ENCODE measurements around the gene APOL4. TPM values are rescaled to one million over a fixed set of nuclear protein-coding genes. Genes with fewer than 3 reads are reported as not detected.

APOL4 gene
- total RNA-seq, 6 donors from 2014 or later: 5.4 to 24.7 (median 10.2) TPM

DNA sequence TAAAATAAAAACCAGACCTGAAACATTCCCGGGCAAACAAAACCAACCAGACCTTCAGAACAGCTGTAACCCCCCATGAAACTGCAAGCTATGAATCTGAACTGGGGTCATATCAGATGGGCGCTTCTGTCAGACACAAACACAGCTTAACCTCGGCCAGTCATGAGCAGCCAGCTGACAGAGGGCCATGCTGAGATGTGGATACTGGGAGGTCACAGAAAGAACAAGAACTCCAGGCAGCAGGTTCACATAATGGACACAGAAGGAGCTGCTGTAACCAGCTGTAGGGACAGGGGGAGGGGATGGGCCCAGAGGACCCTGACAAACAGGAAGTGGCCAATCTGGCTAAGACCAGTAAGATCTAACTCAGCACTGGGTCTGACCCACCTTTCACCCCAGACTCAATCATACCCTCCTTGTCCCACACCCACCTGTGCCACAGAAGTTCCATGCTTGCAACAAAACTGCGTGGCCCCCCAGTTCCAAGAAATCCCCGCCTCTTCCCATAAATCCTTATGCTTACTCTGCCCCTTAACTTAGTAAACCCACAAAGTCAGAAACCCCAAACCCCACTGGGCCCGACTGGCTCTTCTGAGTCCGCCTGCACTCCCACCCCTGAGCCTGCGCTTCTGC is 4.0 kb downstream of the APOL4 start:
- TF ChIP-seq EP300 (IDR thresholded peaks at IDR 0.05) (no peak), POLR2AphosphoS5 (IDR thresholded peaks at IDR 0.05) (no peak), POLR2A (IDR thresholded peaks at IDR 0.05) (no peak)
- TF ChIP-seq, protein P1, sequence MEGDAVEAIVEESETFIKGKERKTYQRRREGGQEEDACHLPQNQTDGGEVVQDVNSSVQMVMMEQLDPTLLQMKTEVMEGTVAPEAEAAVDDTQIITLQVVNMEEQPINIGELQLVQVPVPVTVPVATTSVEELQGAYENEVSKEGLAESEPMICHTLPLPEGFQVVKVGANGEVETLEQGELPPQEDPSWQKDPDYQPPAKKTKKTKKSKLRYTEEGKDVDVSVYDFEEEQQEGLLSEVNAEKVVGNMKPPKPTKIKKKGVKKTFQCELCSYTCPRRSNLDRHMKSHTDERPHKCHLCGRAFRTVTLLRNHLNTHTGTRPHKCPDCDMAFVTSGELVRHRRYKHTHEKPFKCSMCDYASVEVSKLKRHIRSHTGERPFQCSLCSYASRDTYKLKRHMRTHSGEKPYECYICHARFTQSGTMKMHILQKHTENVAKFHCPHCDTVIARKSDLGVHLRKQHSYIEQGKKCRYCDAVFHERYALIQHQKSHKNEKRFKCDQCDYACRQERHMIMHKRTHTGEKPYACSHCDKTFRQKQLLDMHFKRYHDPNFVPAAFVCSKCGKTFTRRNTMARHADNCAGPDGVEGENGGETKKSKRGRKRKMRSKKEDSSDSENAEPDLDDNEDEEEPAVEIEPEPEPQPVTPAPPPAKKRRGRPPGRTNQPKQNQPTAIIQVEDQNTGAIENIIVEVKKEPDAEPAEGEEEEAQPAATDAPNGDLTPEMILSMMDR (IDR thresholded peaks at IDR 0.05): no peak
- 59 to 61% methylated on average over 8 of the region's 8 CpGs for WGBS, 2 donors
- H3K9me3 ChIP-seq: no peaks in the 10 kb centered on the region
- H3K4me1 ChIP-seq: peaks cover 27 to 42% (median 34%) of the 10 kb centered on the region in 4 donors
- no peak for DNase-seq
- H3K27me3 ChIP-seq: no peaks in the 10 kb centered on the region
- no peaks in the 10 kb centered on the region for H3K36me3 ChIP-seq
- no peak for ATAC-seq (ENCODE audit: low FRiP score in 2 of 2)
- H3K27ac ChIP-seq: peak overlapping the region; percentile 17 to 38 (median 30)
- no peak overlapping the region for H3K4me3 ChIP-seq

- peak in 1 of 2 donors; percentile 83 for ATAC-seq (ENCODE audit: low FRiP score in 2 of 2)
- Histone ChIP-seq H3K4me3 (no peak overlapping the region), H3K36me3 (no peaks in the 10 kb centered on the region), H3K27ac (peak overlapping the region in 3 of 4 donors; percentile 17 to 47 (median 38)), H3K9me3 (no peaks in the 10 kb centered on the region), H3K4me1 (peaks cover 26 to 38% (median 32%) of the 10 kb centered on the region in 4 donors), H3K27me3 (no peaks in the 10 kb centered on the region)
- WGBS, 2 donors: 8 to 10% methylated on average over 3 of the region's 5 CpGs
- no peak for DNase-seq
- no peak for TF ChIP-seq POLR2A (IDR thresholded peaks at IDR 0.05)
Observed at GRCh38 chr22:36197065-36197440, 4.6 kb downstream of the APOL4 start.

- no peak for ATAC-seq (ENCODE audit: low FRiP score in 2 of 2)
- no peak for DNase-seq
- Histone ChIP-seq H3K27ac (peak overlapping the region in 3 of 4 donors; percentile 17 to 47 (median 38)), H3K36me3 (no peaks in the 10 kb centered on the region), H3K9me3 (no peaks in the 10 kb centered on the region), H3K4me3 (no peak overlapping the region), H3K4me1 (peaks cover 22 to 32% (median 26%) of the 10 kb centered on the region in 4 donors), H3K27me3 (no peaks in the 10 kb centered on the region)
- TF ChIP-seq POLR2AphosphoS5 (IDR thresholded peaks at IDR 0.05): no peak
- TF ChIP-seq, protein P1 (IDR thresholded peaks at IDR 0.05): no peak
- TF ChIP-seq EP300 (IDR thresholded peaks at IDR 0.05): no peak
- no peak for TF ChIP-seq POLR2A (IDR thresholded peaks at IDR 0.05)
- 55 to 70% methylated on average over 6 of the region's 6 CpGs for WGBS, 2 donors
Observed at GRCh38 chr22:36196254-36197064, 5.2 kb downstream of the APOL4 start.

GRCh38 chr22:36194971-36195370 is 6.6 kb downstream of the APOL4 start:
- no peak overlapping the region for H3K27ac ChIP-seq
- H3K9me3 ChIP-seq: no peaks in the 10 kb centered on the region
- H3K4me1 ChIP-seq: peaks cover 22 to 32% (median 24%) of the 10 kb centered on the region in 4 donors
- WGBS, 2 donors: 40 to 41% methylated on average over 5 of the region's 5 CpGs
- DNase-seq: peak in 1 of 2 donors; percentile 66
- no peak overlapping the region for H3K4me3 ChIP-seq
- no peaks in the 10 kb centered on the region for H3K27me3 ChIP-seq
- peak; percentile 68 to 77 for ATAC-seq (ENCODE audit: low FRiP score in 2 of 2)
- no peaks in the 10 kb centered on the region for H3K36me3 ChIP-seq
- TF ChIP-seq, protein P1 (IDR thresholded peaks at IDR 0.05): peak; percentile 52 to 80 (median 66)
- no peak for TF ChIP-seq POLR2A (IDR thresholded peaks at IDR 0.05)

DNA sequence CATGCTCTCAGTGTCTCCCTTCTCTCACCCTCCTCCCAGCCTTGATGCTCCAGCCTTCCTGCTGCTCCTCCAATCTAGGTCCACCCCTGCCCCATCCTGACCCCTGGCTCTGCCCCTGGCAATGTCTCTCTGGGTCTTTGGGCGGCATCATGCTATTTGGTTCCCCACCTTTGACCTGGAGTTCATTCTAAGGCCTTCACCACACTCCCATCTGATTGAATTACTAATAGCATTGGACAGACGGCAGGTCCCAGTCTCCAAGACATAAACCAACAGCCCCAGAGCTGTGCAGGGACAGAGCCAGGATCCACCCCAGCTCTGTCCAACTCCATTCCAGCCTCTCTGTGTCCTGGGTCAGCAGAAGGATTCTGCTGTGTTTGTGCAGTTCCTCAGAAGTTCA is 7.2 kb downstream of the APOL4 start:
- no peak for ATAC-seq (ENCODE audit: low FRiP score in 2 of 2)
- H3K9me3 ChIP-seq: no peaks in the 10 kb centered on the region
- 86 to 95% methylated on average over 2 of the region's 2 CpGs for WGBS, 2 donors
- H3K4me3 ChIP-seq: no peak overlapping the region
- no peaks in the 10 kb centered on the region for H3K27me3 ChIP-seq
- H3K27ac ChIP-seq: no peak overlapping the region
- no peak for DNase-seq
- no peak for TF ChIP-seq EP300 (IDR thresholded peaks at IDR 0.05)
- TF ChIP-seq POLR2AphosphoS5 (IDR thresholded peaks at IDR 0.05): no peak
- TF ChIP-seq, protein P1 (IDR thresholded peaks at IDR 0.05): no peak
- H3K4me1 ChIP-seq: peaks cover 22 to 31% (median 23%) of the 10 kb centered on the region in 4 donors
- no peaks in the 10 kb centered on the region for H3K36me3 ChIP-seq
